MCF 10A (cell line): ENCODE results near the gene NPAS1. TPM values are rescaled to one million over a fixed set of nuclear protein-coding genes. Genes with fewer than 3 reads are reported as not detected.

Experiments used
- BruUV-seq: library from RNA; stranded (reverse); fragments of 400-500 nt; replicated peaks from 2 replicates; lab custom pipeline; 2021; lab: Mats Ljungman, UMichigan
- CTCF ChIA-PET: fragments of 300-600 bp; sonication (Branson Sonifier 250); formaldehyde crosslinking; extraction: SDS; loops from one replicate; lab custom pipeline; 2021; ENCODE audit warnings: antibody characterized with exemption, inconsistent platforms; lab: Yijun Ruan, JAX
- POLR2A ChIA-PET: fragments of 300-600, 350-650 bp; sonication (Branson Sonifier 250); formaldehyde crosslinking; extraction: SDS; loops from one replicate; lab custom pipeline; 2020; ENCODE audit warnings: antibody characterized with exemption, inconsistent platforms; lab: Yijun Ruan, JAX
- DNase-seq: peaks from one replicate; pipeline ENCODE4 v3.0.0-alpha.2; 2018; ENCODE audit not compliant: unreplicated experiment
- H3K27ac Mint-ChIP-seq: one replicate; pipeline ENCODE4 v1.8.0; 2022; ENCODE audit warnings: mild to moderate bottlenecking, low read depth, mixed read lengths; ENCODE audit not compliant: unreplicated experiment
- H3K27me3 Mint-ChIP-seq: one replicate; pipeline ENCODE4 v1.8.0; 2022; ENCODE audit warnings: mixed read lengths; ENCODE audit not compliant: insufficient read depth, unreplicated experiment
- H3K36me3 Mint-ChIP-seq: one replicate; pipeline ENCODE4 v1.8.0; 2022; ENCODE audit warnings: mild to moderate bottlenecking, moderate library complexity, mixed read lengths; ENCODE audit not compliant: insufficient read depth, unreplicated experiment
- H3K4me1 Mint-ChIP-seq: one replicate; pipeline ENCODE4 v1.8.0; 2022; ENCODE audit warnings: mixed read lengths; ENCODE audit not compliant: insufficient read depth, unreplicated experiment
- H3K4me3 Mint-ChIP-seq: one replicate; pipeline ENCODE4 v1.8.0; 2022; ENCODE audit warnings: mild to moderate bottlenecking, moderate library complexity, mixed read lengths; ENCODE audit not compliant: unreplicated experiment
- H3K9me3 Mint-ChIP-seq: one replicate; pipeline ENCODE4 v1.8.0; 2022; ENCODE audit warnings: mixed read lengths; ENCODE audit not compliant: unreplicated experiment
- intact Hi-C: fragments of 100-400 bp; cut with micrococcal nuclease; formaldehyde crosslinking; loops from 2 replicates; pipeline ENCODE4 v1.14.1; 2022
- total RNA-seq: library from RNA; stranded (reverse); gene quantifications from 2 replicates; pipeline ENCODE4 v1.2.3, GENCODE V29; 2022
- TF ChIP-seq, protein P1 (sequence below): fragments of 200-600 bp; IDR thresholded peaks from one replicate; pipeline ENCODE4 v1.8.0; 2022; ENCODE audit warnings: antibody characterized with exemption, mild to moderate bottlenecking; ENCODE audit not compliant: unreplicated experiment

Gene NPAS1
- total RNA-seq, 1 experiment from 2014 or later: 0.68 TPM

DNA sequence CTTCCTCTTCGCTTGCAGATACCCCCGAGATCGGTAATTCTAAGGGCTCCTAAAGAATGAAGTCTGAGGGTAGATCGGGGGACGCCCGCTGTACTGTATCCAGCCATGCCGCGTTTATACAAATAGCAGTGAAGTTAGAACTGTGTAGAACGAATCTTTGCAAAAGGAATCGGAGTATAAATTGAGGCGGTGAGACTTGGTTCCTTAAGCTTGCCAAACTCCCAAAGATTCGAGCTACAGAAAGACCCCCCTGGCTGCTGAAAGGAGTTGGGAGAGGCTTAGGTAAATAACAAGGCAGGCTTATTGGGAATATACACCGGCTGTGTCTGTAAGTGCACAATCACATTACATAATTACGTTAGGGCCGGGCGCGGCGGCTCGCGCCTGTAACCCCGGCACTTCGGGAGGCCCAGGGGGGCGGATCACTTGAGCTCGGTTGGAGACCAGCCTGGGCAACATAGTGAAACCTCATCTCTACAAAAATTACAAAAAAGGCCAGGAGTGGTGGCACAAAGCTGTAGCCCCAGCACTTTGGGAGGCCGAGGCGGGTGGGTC, 16.5 kb downstream of the NPAS1 start:
- TF ChIP-seq, protein P1, sequence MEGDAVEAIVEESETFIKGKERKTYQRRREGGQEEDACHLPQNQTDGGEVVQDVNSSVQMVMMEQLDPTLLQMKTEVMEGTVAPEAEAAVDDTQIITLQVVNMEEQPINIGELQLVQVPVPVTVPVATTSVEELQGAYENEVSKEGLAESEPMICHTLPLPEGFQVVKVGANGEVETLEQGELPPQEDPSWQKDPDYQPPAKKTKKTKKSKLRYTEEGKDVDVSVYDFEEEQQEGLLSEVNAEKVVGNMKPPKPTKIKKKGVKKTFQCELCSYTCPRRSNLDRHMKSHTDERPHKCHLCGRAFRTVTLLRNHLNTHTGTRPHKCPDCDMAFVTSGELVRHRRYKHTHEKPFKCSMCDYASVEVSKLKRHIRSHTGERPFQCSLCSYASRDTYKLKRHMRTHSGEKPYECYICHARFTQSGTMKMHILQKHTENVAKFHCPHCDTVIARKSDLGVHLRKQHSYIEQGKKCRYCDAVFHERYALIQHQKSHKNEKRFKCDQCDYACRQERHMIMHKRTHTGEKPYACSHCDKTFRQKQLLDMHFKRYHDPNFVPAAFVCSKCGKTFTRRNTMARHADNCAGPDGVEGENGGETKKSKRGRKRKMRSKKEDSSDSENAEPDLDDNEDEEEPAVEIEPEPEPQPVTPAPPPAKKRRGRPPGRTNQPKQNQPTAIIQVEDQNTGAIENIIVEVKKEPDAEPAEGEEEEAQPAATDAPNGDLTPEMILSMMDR: no peak
- Mint-ChIP-seq H3K4me3 (peak overlapping the region; percentile 74), H3K36me3 (peaks cover 8% of the 10 kb centered on the region), H3K9me3 (no peaks in the 10 kb centered on the region), H3K27me3 (no peaks in the 10 kb centered on the region), H3K4me1 (peaks cover 8% of the 10 kb centered on the region), H3K27ac (peak overlapping the region; percentile 94)
- ChIA-PET CTCF (interaction anchor here (0.5 to 4.2 kb wide), 21 partner anchors 8 to 1326 kb away, joined by 3 to 34 read pairs (median 4); partner anchors contain the start of genes TMEM160 and ZC3H4), POLR2A (interaction anchor here (0.6 to 2.7 kb wide), 12 partner anchors 9 to 436 kb away, joined by 3 to 19 read pairs (median 4); partner anchors contain the start of genes AP2S1 and ZC3H4)
- BruUV-seq: no TSS peak
- no peak for DNase-seq
- intact Hi-C loops: loop anchor here (5.0 kb wide), 1 partner anchor 76 kb away; the partner anchor contains the start of gene ZC3H4

DNA sequence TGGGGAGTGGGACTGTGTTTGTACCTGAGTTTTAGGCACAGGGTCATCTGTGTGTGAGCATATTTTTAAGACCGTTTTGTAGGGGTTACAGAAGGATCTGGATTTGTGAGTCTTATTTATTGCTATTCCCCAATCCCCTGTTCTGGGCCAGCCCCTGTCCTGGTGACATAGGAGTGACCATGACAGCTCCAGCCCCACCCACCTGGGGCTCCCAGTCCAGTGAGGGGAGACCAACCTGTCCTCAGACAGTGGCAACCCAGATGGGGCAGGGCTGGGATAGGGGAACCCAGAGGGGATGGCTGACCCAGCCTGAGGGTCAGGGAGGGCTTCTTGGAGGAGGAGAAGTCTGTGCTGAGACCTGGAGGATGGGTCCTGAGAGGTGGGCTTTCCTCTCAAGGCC, 18.1 kb downstream of the NPAS1 start:
- POLR2A ChIA-PET: interaction anchor here (0.5 to 0.9 kb wide), 2 partner anchors 71 to 1637 kb away, joined by 3 to 5 read pairs; no protein-coding TSS in a partner anchor
- H3K4me1 Mint-ChIP-seq: peaks cover 8% of the 10 kb centered on the region
- peaks cover 8% of the 10 kb centered on the region for H3K36me3 Mint-ChIP-seq
- H3K27ac Mint-ChIP-seq: no peak overlapping the region
- CTCF ChIA-PET: interaction anchor here (0.6 to 4.2 kb wide), 3 partner anchors 45 to 88 kb away, joined by 4 to 34 read pairs (median 9); no protein-coding TSS in a partner anchor
- H3K9me3 Mint-ChIP-seq: no peaks in the 10 kb centered on the region
- H3K27me3 Mint-ChIP-seq: no peaks in the 10 kb centered on the region
- TF ChIP-seq, protein P1: no peak
- no peak for DNase-seq
- H3K4me3 Mint-ChIP-seq: no peak overlapping the region
- BruUV-seq: no TSS peak
- intact Hi-C loops: loop anchor here (5.0 kb wide), 1 partner anchor 75 kb away; the partner anchor contains the start of gene ZC3H4

DNA sequence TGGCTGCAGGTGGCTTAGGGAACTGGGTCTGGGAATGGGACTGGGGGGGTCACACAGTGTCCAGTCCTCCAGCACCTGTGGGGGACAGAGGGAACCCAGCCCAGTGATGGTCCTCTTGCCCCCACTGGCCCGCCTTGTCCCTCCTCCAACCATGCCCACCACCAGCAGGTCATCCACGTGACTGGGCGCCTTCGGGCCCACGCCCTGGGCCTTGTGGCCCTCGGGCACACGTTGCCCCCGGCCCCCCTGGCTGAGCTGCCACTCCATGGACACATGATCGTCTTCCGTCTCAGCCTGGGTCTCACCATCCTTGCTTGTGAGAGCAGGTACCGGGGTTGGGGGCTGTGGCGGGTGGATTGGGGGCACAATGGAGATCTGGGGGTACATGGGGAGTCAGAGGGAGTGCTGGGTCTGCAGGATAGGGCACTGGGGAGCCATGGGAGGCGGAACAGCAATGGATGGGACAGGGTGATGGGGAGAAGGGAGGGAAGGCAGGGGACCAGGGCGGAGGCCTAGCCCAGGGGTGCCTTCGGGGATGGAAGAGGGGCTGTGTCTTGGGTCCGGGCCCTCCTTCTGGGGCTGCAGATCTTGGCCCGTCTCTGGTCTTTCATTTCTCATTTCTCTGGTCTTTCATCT, 19.7 kb downstream of the NPAS1 start:
- no peak overlapping the region for H3K27ac Mint-ChIP-seq
- no TSS peak for BruUV-seq
- H3K9me3 Mint-ChIP-seq: no peaks in the 10 kb centered on the region
- peaks cover 8% of the 10 kb centered on the region for H3K36me3 Mint-ChIP-seq
- H3K4me3 Mint-ChIP-seq: no peak overlapping the region
- CTCF ChIA-PET: interaction anchor here (0.6 to 0.7 kb wide), 2 partner anchors 26 to 117 kb away, joined by 3 to 4 read pairs; no protein-coding TSS in a partner anchor
- H3K27me3 Mint-ChIP-seq: no peaks in the 10 kb centered on the region
- DNase-seq: no peak
- H3K4me1 Mint-ChIP-seq: peaks cover 8% of the 10 kb centered on the region
- TF ChIP-seq, protein P1: no peak
- POLR2A ChIA-PET: no interaction called here
- intact Hi-C loops: loop anchor here (5.0 kb wide), 1 partner anchor 73 kb away; the partner anchor contains the start of gene ZC3H4

DNA sequence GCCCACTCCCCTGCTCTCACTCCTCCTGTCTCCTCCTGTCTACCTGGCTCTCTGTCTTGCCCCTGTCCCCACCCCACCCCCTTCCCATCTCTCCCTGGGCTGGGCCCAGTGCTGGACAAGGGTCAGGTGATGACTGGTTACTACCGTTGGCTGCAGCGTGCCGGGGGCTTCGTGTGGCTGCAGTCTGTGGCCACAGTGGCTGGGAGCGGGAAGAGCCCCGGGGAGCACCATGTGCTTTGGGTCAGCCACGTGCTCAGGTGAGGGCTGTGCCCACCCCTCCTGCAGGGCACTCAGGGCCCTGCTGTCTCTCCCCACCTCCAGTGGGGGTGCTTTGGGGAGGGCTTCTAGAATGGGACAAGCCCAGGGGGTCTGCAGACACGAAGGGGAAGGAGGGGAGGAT, 21.2 kb downstream of the NPAS1 start:
- H3K36me3 Mint-ChIP-seq: peaks cover 2% of the 10 kb centered on the region
- intact Hi-C loops: no loop called here
- no peaks in the 10 kb centered on the region for H3K4me1 Mint-ChIP-seq
- DNase-seq: no peak
- no peak overlapping the region for H3K4me3 Mint-ChIP-seq
- H3K27ac Mint-ChIP-seq: no peak overlapping the region
- H3K9me3 Mint-ChIP-seq: no peaks in the 10 kb centered on the region
- ChIA-PET POLR2A (no interaction called here), CTCF (no interaction called here)
- no peaks in the 10 kb centered on the region for H3K27me3 Mint-ChIP-seq
- no TSS peak for BruUV-seq
- TF ChIP-seq, protein P1: no peak
